Activated CD4-positive, alpha-beta T cell treated with anti-CD3 and anti-CD28 coated beads, Interleukin-10, Interleukin-2, amounts not matched to agents 100 ng/mL and 50 ng/mL, durations not matched to agents 16 hours and 8 hours (primary cell): Measurements from ENCODE around the gene IFNA13.
A peak's percentile ranks its signal among the peaks of the same experiment; 100 is the strongest.

ENCODE experiments used
- DNase-seq: peaks from one replicate; pipeline ENCODE4 v3.0.0-alpha.2; 2020

The IFNA13 gene

DNA sequence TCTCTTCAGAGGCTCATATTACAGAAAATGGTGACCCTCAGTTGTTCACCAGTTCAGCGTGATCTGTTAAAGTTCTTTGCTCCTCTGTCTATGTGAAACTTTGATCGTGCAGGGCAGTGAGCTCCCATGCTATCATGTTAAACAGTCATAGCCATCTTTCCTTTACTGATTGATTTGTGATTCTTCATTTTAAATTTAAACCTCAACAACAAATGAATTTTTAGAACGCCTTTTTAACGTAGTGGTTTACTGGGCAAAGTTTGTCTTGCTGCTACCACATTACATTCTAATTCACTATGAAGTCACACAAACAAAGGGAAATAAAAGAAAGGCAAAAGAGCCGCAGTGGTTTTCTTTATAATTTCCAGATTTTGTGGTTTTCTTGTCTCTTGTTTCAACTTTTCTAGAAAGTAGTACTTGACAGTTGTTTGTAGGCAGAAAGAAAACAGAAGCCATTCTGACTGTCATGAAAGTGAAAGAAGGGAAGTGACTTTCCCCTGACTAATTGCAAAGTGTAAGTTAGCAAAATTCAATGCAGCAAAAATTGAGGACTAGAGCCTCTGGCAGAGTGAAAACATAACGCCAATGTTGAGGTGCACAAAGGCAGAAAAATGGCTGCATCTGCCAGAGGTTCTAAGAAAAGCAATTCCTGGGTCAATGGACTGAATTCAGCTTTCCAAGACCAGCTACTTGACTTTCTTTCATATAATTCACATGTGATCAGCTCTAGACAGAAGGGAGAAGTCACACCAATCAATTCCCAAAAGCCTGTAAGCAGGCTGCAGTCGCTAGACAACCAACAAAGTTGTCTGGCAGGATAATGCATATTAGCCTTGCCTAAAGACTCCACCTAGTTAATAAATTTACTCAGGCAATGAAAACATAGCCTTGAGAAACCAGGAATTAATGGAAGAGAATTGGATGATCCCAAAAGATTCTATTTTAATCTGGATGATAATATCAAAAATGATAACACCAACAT, 10.1 kb downstream of the IFNA13 start:
- peak; percentile 81 for DNase-seq

DNA sequence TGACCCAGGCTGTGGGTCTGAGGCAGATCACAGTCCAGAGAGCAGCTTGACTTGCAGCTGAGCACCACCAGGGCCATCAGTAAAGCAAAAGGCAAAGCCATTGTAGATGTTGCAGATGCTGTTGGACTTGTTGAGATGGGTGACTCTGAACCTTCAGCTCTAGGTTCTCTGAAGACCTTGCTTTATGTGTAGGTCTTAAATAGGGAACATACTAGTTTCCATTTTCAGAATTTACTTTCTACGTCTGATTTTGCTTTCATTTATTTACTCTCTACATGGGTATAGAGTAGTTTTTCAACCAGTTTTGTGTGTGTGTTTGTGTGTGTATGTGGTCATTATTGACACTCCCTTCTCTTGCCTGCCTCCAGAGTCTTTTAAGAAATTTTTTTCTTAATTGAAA, 17.1 kb downstream of the IFNA13 start, which contains the start of gene IFNA6:
Gene IFNA6, minus strand, starts transcription at position 101 of the 400 bp plus-strand sequence. Its CDS starts 0 bp downstream, at position 101.
- no peak for DNase-seq

DNA sequence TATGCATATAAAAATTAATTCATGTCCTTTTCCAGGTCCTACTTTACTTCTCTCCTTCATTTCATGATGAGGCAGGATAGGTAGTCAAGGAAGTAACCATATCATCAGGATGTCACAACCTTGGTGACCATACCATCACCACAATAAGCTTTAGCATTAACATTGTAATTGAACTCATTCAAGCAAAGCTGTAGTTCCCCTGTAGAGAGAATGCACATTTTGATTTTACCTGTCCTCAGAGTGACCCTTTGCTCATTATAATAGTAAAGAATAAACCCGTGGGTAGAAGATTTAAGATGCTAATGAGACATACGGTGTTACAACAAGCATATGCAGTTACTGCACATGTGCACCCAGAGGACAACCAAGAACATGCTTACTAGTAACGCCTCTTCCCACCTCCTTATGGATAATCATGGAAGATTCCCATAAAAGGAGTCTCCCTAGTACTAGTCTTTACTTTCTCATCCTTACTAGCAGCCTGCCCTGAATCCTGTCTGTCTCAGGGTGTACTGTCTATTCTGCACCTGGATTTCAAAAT, 19.4 kb downstream of the IFNA13 start:
- DNase-seq, result no peak

DNA sequence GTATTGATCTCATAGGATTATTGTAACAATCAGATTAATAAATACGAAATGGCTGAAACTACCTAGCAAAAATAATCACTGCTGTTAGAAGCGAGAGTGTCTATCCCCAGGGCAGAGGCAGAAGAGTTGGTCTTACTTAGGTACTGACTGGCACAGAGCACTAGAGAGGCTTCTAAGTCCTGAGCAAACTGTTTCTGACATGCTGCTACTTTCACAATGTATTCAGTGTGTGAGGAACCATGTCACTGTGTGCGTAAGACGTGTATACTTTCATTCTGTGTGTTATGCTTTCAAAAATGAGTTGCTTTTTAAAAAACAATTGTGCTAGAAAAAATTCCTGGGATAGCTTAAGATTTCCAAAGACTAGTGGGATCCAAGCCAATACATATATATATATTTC, 27.1 kb downstream of the IFNA13 start:
- no peak for DNase-seq

DNA sequence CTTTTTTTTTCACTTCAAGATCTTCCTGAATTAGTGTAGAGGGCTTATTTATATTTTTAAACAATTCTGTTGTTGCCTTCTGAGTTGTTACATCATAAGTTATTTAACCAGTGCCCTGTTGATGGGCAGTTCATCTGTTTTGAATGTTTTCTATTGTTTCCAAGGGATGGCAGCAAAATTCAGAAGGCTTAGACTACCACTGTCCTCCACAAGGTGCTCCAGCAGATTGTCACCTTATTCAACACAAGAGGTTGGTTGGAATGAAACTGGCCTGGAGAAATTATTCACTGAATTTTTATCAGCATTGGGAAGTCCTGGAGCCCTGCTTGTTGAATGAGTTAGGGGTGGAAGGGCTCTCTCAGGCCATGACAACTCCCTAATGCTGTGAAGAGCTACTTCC, 31.4 kb downstream of the IFNA13 start:
- DNase-seq, result no peak

DNA sequence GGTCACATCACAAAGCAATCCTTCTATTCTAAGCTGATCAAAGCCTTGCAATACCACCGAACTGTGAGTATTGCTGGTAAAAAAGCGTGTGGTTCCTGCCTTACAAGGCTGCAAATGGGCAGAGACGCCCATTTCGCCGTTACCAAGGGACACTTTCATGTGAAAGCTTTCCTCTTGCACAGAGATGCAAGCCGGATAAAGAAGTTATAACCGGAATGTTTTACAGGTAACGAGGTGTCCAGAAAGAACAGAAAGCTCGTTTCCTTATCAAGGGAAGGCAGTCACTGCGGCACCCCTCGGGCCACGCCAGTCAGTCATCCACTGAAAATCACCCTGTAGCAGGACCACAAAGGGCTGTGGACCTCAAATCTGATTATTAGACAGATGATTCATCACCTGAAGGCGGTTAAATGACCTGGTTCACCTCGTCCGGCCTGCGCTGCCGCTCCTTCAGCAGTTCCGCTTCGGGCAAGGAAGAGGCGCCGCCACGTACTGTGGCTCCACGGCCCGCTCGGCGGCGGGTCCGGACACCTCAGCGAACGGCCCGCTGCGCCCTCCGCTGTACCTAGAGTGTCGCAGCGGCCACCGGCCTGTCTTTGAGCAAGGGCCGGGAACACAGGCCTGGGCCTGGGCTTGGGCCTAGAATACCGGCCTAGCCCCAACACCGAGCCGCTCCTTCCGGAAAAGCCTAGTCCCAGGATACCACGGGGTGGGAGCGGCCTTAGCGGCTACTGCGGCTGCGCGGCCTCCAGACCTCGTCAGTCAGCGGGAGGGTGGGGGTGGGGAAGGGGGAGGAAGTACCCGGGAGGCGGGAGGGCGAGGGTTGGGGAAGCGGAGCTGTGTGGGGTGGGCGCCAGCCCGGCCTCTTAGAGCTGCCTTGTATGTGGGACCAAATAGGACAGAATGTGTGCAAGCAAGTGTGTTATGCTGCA, 32.9 kb downstream of the IFNA13 start, which contains the start of gene KLHL9:
Gene KLHL9, minus strand, starts transcription at position 704 of the 932 bp plus-strand sequence. Its CDS starts 545 bp downstream, at position 159.
- peak; percentile 92 for DNase-seq

DNA sequence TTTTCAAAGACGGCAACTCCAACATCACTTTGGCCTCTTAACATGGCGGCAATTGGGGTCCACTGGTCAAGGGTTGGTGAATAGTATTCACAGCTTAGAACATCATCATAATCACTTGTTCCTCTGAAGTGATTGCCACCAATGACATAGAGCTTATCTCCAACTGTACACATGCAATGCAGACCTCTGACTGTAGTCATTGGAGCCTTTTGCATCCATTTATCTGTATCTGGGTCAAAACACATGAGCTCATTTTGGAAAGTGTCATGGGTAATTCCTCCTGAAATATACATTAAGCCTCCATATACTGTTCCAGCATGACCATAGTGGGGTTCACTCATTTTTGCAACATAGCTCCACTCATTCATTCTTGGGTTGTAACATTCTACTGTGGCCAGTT, 34.6 kb downstream of the IFNA13 start:
- DNase-seq, result no peak

DNA sequence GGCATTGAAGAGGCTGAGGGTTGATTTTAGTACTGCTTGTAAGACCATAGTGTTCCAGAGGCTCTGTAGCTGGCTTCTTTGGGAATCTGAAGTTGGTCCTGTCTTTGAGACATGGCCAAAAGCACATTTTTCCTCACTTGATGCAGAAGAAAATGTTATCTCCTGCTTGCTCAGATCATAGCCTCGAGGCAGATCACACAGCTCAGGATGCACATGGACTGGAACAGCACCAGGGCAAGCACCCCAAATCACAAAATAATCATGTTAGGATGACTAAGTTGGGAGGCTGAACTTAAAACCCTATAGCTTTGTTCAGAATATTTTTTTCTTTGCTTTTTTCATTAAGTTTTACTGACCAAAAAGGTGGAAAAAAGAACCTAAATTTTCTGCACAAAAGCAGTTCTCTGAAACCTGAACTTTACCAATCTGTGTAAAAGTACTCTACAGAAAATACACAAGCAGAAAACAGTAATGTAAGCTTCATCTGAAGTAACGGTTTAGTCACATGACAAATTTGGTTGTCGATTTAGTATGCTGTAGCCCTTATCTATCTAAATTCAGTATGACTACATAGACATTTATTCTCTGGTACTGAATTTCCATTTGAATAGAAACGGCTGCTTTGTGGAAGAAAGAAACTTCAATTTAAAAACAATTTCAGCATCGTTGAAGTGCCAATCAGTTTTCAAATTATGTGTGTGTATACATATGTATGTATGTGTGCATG, 36.0 kb downstream of the IFNA13 start:
- DNase-seq, result no peak

DNA sequence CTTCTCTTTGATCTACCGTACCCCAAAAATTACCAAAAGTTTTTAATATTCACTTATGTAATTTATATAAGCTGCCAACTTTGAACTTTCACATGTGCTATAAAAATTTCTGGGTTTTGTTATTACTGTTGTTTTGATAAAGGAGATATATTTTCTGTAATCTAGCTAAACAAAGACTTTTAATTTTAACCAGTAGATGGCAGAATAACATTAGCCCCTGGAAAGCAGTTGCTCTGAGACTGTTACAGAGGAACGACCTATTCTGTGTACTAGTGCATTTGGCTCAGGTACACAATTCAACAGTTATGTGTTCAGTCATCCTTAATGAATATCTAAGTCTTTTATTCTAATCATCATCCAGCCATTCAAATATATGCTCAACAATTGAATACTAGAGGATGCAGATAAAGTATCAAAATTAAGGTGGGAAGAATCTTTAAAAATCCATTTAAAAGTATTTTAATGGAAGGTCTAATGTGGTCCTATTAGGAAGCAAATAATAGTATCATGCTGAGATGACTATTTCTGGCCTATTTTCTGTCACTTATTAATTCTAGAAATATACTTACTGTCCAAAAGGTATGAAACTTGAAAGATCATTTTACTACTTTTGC, 41.2 kb downstream of the IFNA13 start:
- peak; percentile 62 for DNase-seq

DNA sequence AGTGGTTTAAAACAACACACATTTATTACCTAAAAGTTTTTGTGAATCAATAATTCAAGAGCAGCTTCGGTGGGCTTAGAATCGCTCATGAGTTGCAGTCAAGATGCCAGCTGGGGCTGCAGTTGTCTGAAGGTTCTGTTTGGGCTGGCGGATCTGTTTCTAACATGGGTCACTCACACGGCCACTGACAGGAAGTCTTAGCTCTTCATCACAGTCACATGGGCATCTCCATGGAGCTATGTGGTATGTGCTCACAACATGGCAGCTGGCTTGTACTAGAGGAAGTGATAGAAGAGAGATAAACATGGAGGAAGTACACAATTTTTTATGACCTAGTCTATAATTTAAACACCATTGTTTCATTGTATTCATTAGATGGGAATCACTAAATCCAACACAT, 43.8 kb downstream of the IFNA13 start:
- no peak for DNase-seq

DNA sequence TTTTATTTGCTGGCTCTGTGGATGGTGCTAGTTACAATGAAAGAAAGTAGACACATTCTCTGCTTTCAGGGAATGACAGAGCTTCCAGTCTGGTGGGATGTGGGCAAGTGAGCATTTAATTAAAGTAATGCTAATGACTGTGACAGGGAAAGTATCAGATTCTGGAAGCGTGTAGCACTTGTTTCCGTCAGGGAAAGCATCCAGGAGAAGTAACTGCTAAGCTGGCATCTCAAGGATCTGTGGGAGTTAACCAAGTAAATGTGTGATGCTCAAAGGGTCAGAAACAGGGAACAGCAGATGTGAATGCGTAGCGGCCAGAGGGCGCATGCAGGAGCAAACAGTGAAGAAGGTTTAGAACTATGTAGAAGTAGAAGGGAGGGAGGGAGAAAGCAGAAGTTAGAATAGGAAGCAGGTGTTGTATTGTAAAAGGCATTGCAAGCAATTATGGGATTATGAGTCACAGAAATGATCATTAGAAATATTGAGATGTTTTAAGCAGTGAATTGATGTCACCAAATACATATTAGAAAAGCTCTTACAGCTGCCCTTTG, 44.9 kb downstream of the IFNA13 start:
- DNase-seq, result no peak

DNA sequence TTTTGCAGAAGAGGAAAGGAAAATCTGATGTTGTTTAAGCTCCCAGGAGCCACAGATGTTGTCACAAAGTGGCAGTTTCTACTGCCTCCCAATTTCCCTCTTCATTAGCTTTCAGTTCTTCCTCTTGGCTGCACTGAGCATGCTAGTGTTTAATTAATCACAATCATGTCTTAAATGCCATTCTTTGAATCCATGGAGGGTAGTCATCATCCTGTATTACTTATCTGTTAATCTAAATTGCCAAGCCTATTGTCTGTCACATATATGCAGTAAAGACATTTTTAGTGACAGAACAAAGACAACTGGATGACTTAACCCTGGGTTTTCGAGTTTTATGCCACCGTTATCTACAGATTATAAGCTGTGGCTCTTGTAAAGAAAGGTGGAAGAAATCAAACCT, 47.4 kb downstream of the IFNA13 start:
- DNase-seq, result no peak

DNA sequence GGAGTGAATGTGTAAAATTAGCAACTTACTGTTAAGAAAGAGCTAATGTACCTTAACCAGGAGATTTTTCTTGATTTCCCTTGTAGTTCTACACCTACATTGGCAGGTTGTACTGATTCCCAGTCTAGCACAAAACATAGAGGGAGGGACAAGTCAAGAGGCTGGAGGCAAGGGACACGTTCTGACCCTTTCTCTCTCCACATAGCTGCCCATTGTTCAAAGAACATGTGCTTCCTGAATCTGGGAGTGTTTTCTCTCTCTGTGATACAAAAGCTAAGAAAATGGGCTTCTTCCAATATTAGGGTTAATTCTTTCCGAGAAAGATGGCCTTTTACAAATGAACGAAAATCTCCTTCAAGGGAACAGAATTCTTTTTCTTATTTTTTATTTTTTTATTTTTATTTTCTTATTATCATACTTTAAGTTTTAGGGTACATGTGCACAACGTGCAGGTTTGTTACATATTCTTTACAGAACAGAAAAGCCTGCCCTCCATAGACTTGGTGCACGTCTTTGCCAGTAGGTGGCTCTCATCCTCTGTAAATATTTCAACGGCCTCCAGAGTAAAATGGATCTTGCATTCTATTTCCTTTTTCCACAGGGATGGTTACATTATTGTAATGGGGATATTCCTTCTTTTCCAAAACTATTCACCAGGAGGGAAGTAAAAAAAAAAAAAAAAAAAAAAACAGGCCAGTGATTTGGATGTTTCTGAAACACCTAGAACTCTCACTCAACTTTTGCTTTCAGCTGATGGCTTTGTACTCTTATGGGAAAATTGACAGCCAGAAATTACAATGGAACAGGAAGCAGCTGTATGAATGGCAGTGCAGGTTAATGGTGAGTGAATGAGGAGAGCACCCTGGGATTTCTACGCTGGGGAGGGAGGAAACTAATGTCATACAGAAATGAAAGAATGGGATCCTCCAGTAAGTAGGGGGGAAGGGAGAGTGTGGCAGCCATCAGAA, 49.6 kb downstream of the IFNA13 start:
- peak; percentile 45 for DNase-seq
